ENCODE measurements around the gene P2RX4. TPM values are rescaled to one million over a fixed set of nuclear protein-coding genes. Genes with fewer than 3 reads are reported as not detected.
"Not testable (repeated sequence)": the region's sequence is repeated elsewhere in the genome, so short reads cannot be mapped to it uniquely, and the experiment has no call there.

The P2RX4 gene
- total and polyA plus RNA-seq, 2 of the 13 experiments (the other 11 are each of a cell fraction or from before 2014, with no cell fraction given): 13.8 to 30.8 TPM

DNA sequence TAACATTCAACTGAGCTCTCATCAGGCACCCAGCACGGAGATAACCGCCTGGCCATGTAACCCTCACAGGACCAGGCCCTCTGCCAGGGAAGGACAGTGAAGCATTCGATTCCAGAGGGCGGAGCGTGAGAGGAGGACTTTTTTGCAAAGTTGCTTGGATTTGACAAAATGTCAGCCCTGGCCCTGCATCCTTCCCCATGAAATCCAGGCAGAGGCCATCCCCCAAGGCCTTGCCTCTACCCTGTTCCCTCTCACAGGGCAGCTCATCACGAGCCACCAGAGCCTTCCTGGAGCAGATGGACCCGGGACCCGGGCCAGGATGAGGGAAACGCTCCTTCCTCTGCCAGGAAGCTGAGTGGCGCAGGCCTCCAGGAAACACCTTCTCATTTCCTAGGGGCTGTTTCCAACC lies 69.6 kb downstream of the P2RX4 start (continued):
- TF ChIP-seq, protein P1, sequence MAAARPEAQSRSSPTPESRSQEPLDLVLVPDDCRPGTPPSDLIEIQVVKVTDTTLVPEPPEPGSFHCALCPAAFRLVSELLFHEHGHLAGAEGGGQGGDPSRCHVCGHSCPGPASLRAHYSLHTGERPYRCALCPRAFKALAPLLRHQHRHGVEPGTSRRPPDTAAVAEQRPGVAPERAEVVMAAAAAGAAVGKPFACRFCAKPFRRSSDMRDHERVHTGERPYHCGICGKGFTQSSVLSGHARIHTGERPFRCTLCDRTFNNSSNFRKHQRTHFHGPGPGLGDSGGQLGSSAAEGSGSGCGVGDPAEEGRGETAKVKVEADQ (CRISPR knock-in tag; IDR thresholded peaks at IDR 0.05; ENCODE audit: borderline replicate concordance): no peak
- TF ChIP-seq, protein P2, sequence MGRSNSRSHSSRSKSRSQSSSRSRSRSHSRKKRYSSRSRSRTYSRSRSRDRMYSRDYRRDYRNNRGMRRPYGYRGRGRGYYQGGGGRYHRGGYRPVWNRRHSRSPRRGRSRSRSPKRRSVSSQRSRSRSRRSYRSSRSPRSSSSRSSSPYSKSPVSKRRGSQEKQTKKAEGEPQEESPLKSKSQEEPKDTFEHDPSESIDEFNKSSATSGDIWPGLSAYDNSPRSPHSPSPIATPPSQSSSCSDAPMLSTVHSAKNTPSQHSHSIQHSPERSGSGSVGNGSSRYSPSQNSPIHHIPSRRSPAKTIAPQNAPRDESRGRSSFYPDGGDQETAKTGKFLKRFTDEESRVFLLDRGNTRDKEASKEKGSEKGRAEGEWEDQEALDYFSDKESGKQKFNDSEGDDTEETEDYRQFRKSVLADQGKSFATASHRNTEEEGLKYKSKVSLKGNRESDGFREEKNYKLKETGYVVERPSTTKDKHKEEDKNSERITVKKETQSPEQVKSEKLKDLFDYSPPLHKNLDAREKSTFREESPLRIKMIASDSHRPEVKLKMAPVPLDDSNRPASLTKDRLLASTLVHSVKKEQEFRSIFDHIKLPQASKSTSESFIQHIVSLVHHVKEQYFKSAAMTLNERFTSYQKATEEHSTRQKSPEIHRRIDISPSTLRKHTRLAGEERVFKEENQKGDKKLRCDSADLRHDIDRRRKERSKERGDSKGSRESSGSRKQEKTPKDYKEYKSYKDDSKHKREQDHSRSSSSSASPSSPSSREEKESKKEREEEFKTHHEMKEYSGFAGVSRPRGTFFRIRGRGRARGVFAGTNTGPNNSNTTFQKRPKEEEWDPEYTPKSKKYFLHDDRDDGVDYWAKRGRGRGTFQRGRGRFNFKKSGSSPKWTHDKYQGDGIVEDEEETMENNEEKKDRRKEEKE (IDR thresholded peaks at IDR 0.05): no peak
- TF ChIP-seq CHD2 (IDR thresholded peaks at IDR 0.05; ENCODE audit: low read depth, low read length) (no peak), ZFP36 (IDR thresholded peaks at IDR 0.05; ENCODE audit: borderline replicate concordance, low read depth, low read length, partially characterized antibody) (no peak), PCBP2 (optimal IDR thresholded peaks at IDR 0.05; ENCODE audit: low read depth, low read length, poor library complexity, severe bottlenecking) (no peak), MED8 (CRISPR knock-in tag; IDR thresholded peaks at IDR 0.05; ENCODE audit: insufficient replicate concordance) (no peak), ZNF841 (CRISPR knock-in tag; IDR thresholded peaks at IDR 0.05; ENCODE audit: borderline replicate concordance) (no peak), SIX1 (CRISPR knock-in tag; IDR thresholded peaks at IDR 0.05; ENCODE audit: borderline replicate concordance) (no peak), SP140L (CRISPR knock-in tag; IDR thresholded peaks at IDR 0.05; ENCODE audit: borderline replicate concordance) (no peak), ZNF24 (IDR thresholded peaks at IDR 0.05) (no peak)
- TF ChIP-seq, protein P3, sequence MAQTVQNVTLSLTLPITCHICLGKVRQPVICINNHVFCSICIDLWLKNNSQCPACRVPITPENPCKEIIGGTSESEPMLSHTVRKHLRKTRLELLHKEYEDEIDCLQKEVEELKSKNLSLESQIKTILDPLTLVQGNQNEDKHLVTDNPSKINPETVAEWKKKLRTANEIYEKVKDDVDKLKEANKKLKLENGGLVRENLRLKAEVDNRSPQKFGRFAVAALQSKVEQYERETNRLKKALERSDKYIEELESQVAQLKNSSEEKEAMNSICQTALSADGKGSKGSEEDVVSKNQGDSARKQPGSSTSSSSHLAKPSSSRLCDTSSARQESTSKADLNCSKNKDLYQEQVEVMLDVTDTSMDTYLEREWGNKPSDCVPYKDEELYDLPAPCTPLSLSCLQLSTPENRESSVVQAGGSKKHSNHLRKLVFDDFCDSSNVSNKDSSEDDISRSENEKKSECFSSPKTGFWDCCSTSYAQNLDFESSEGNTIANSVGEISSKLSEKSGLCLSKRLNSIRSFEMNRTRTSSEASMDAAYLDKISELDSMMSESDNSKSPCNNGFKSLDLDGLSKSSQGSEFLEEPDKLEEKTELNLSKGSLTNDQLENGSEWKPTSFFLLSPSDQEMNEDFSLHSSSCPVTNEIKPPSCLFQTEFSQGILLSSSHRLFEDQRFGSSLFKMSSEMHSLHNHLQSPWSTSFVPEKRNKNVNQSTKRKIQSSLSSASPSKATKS (CRISPR knock-in tag; IDR thresholded peaks at IDR 0.05): no peak

DNA sequence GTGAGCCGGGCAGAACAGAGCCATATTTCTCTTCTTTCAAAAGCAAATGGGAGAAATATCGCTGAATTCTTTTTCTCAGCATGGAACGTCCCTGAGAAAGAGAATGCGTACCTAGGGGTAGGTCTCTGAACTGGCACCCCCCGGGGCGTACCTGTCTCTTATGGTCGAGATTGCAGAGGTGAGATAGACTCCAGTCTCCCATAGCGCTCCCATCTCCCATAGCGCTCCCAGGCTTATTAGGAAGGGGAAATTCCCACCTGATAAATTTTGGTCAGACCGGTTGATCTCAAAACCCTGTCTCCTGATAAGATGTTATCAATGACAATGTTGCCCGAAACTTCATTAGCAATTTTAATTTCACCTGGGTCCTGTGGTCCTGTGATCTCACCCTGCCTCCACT lies 70.6 kb downstream of the P2RX4 start:
- H4K20me1 ChIP-seq (ENCODE audit: insufficient read depth, low read length); H3K9ac ChIP-seq (ENCODE audit: insufficient read depth, low read depth, low read length); BruUV-seq (replicated peaks); intact Hi-C loops (cut with micrococcal nuclease; ENCODE audit: unreplicated experiment); FAIRE-seq; DNase-seq (ENCODE audit: low spot score); ATAC-seq; H3K79me2 ChIP-seq (ENCODE audit: insufficient read depth, low read length); H3K27ac ChIP-seq (ENCODE audit: extremely low read length, insufficient read depth, low read length); H3K27me3 ChIP-seq (ENCODE audit: control insufficient read depth in 1 of 2, insufficient read depth in 2 of 2, low read length in 2 of 2); H3K4me3 ChIP-seq (replicated peaks in 1 of 3; ENCODE audit: insufficient read depth in 1 of 3, low read depth in 2 of 3, low read length in 3 of 3); H3K36me3 ChIP-seq (replicated peaks in 1 of 2; ENCODE audit: control insufficient read depth in 1 of 2, insufficient read depth in 2 of 2, low read length in 2 of 2); H3K4me2 ChIP-seq (ENCODE audit: low read depth, low read length); in situ Hi-C loops (cut with HindIII; ENCODE audit: extremely low pct_ligation_motif_present, low pct_unique_long_range_greater_than_20kb); POLR2A ChIA-PET; H3K4me1 ChIP-seq (ENCODE audit: insufficient read depth, low read length); H3K9me3 ChIP-seq (ENCODE audit: low read length); H2AFZ ChIP-seq (ENCODE audit: low read length); CTCF ChIA-PET (ENCODE audit: low intra/inter-chr PET ratio, low total read pairs): not testable (repeated sequence)
- WGBS (ENCODE audit: low lambda C conversion rate): 99% methylated on average over 11 of the region's 11 CpGs

DNA sequence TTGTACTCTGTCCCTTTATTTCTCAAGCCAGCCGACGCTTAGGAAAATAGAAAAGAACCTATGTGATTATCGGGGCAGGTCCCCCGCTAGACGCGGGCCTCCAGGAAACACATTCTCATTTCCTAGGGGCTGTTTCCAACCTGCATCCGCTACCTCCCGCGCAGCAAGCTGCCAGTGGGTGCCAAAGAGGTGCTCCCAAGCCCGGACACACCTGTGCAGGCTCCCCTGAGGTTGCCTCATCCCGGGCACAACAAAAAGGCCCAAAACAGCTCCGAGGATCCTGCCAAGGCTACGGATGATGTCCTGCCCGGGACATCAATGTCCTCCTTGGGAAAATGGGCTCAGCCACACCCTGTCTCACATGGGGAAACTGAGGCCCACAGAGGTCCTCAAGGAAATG lies 71.2 kb downstream of the P2RX4 start:
- H3K79me2 ChIP-seq (ENCODE audit: insufficient read depth, low read length); FAIRE-seq; H2AFZ ChIP-seq (ENCODE audit: low read length); H3K27ac ChIP-seq (ENCODE audit: extremely low read length, insufficient read depth, low read length); H3K4me3 ChIP-seq (replicated peaks in 1 of 3; ENCODE audit: insufficient read depth in 1 of 3, low read depth in 2 of 3, low read length in 3 of 3); POLR2A ChIA-PET; ATAC-seq; H3K9ac ChIP-seq (ENCODE audit: insufficient read depth, low read depth, low read length); CTCF ChIA-PET (ENCODE audit: low intra/inter-chr PET ratio, low total read pairs); H3K4me1 ChIP-seq (ENCODE audit: insufficient read depth, low read length); H3K9me3 ChIP-seq (ENCODE audit: low read length); intact Hi-C loops (cut with micrococcal nuclease; ENCODE audit: unreplicated experiment); BruUV-seq (replicated peaks); H3K27me3 ChIP-seq (ENCODE audit: control insufficient read depth in 1 of 2, insufficient read depth in 2 of 2, low read length in 2 of 2); in situ Hi-C loops (cut with HindIII; ENCODE audit: extremely low pct_ligation_motif_present, low pct_unique_long_range_greater_than_20kb); H4K20me1 ChIP-seq (ENCODE audit: insufficient read depth, low read length); DNase-seq (ENCODE audit: low spot score); H3K36me3 ChIP-seq (replicated peaks in 1 of 2; ENCODE audit: control insufficient read depth in 1 of 2, insufficient read depth in 2 of 2, low read length in 2 of 2); H3K4me2 ChIP-seq (ENCODE audit: low read depth, low read length): not testable (repeated sequence)
- 98% methylated on average over 13 of the region's 14 CpGs for WGBS (ENCODE audit: low lambda C conversion rate)
